Mucosa of descending colon (tissue), 3 donors: ENCODE measurements around the gene RPAP3. TPM values are rescaled to one million over a fixed set of nuclear protein-coding genes. Genes with fewer than 3 reads are reported as not detected.

Experiments used
- ATAC-seq: fragments of 200-7000 bp; cut with Tn5 transposase; one replicate; pipeline ENCODE4 v1.9.1; 2020; ENCODE audit warnings: mild to moderate bottlenecking, moderate library complexity
- DNase-seq, 3 donors: peaks; one replicate each; pipeline ENCODE4 v3.0.0-alpha.2; 2020
- H3K36me3 ChIP-seq: fragments of 200-600 bp; one replicate; pipeline ENCODE4 v1.8.0; 2021; ENCODE audit warnings: low read depth, mild to moderate bottlenecking
- H3K4me1 ChIP-seq: fragments of 200-600 bp; one replicate; pipeline ENCODE4 v1.8.0; 2021; ENCODE audit warnings: low read depth, mild to moderate bottlenecking
- H3K4me3 ChIP-seq: fragments of 200-600 bp; one replicate; pipeline ENCODE4 v1.8.0; 2021; ENCODE audit warnings: mild to moderate bottlenecking
- H3K9me3 ChIP-seq: fragments of 200-600 bp; one replicate; pipeline ENCODE4 v1.8.0; 2021; ENCODE audit warnings: mild to moderate bottlenecking
- intact Hi-C, 2 donors: fragments of 100-400 bp; cut with DNase I in 1 of 2; cut with micrococcal nuclease in 1 of 2; formaldehyde crosslinking; loops; one replicate each; pipeline versions ENCODE4 v1.11.0 to v1.11.1; 2022; cut with DNase I, micrococcal nuclease
- total RNA-seq, 3 donors: library from RNA; stranded (reverse); fragmentation: NEBNext Ultra II Directional in 2 of 3; extraction: Animal tissue kit (Norgen Biotek cat#: 25700) in 2 of 3; gene quantifications; one replicate each; pipeline versions ENCODE4 v1.2.1 to v1.2.4, GENCODE V29; 2021 to 2023
- TF ChIP-seq, protein P1 (sequence below): fragments of 200-600 bp; IDR thresholded peaks from one replicate; pipeline ENCODE4 v1.8.0; 2022; ENCODE audit warnings: antibody characterized with exemption, mild to moderate bottlenecking
- donor health status: DM: no; HTN: no; CAD: no; lungs with moderate emphysema.
- donor health status: DM: no; HTN: no; CAD: no.
- donor health status: DM: no; HTN: yes; CAD: no.

Gene RPAP3
- total RNA-seq, 3 donors from 2014 or later = 16.5 to 26.0 (median 20.0) TPM

DNA sequence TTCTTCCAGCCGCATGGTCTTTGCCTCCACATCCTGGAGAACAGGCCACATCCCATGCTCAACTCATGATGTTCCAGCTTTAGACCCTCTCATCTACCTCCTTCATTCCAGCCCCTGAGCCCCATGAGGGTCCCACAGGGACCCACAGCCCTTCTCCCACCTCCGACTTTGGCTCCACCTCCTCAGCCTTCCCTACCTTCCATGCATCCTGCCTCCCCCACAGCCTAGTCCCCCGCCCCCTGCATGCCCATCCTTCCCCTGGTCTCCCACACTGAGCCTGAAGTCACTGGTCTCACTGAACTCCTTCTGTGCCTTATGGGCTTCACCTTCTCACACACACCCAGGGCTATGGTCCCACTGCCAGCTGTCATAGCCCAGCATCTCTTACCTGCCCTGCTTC, 43.1 kb upstream of the RPAP3 start:
- ATAC-seq (no peak), DNase-seq (no peak)
- TF ChIP-seq, protein P1, sequence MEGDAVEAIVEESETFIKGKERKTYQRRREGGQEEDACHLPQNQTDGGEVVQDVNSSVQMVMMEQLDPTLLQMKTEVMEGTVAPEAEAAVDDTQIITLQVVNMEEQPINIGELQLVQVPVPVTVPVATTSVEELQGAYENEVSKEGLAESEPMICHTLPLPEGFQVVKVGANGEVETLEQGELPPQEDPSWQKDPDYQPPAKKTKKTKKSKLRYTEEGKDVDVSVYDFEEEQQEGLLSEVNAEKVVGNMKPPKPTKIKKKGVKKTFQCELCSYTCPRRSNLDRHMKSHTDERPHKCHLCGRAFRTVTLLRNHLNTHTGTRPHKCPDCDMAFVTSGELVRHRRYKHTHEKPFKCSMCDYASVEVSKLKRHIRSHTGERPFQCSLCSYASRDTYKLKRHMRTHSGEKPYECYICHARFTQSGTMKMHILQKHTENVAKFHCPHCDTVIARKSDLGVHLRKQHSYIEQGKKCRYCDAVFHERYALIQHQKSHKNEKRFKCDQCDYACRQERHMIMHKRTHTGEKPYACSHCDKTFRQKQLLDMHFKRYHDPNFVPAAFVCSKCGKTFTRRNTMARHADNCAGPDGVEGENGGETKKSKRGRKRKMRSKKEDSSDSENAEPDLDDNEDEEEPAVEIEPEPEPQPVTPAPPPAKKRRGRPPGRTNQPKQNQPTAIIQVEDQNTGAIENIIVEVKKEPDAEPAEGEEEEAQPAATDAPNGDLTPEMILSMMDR = no peak
- Histone ChIP-seq H3K9me3 (no peaks in the 10 kb centered on the region), H3K4me1 (peaks cover 14% of the 10 kb centered on the region), H3K4me3 (no peak overlapping the region), H3K36me3 (no peaks in the 10 kb centered on the region)
- intact Hi-C loops = loop anchor here in 1 of 2 donors (10.0 kb wide), 1 partner anchor 86 kb away; no protein-coding TSS in a partner anchor

DNA sequence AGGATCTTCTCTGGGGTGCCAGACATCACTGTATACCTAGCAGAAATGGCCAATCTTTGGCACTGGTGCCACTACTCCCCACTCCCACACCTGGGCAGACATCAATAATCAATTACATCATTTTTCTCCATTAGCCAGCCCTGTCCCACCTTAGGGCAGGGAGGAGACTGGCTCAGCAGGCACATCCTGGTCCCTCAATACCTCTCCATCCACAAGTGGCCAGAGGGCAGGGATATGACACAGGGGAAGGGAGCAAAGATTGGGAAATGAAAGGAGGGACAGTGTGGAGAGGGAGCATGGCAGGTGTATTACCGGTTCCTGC, 42.6 kb upstream of the RPAP3 start:
- Histone ChIP-seq H3K36me3 (no peaks in the 10 kb centered on the region), H3K4me1 (peaks cover 9% of the 10 kb centered on the region), H3K9me3 (no peaks in the 10 kb centered on the region), H3K4me3 (no peak overlapping the region)
- intact Hi-C loops = loop anchor here in 1 of 2 donors (10.0 kb wide), 1 partner anchor 86 kb away; no protein-coding TSS in a partner anchor
- ATAC-seq (no peak), DNase-seq (no peak)
- TF ChIP-seq, protein P1 = no peak

DNA sequence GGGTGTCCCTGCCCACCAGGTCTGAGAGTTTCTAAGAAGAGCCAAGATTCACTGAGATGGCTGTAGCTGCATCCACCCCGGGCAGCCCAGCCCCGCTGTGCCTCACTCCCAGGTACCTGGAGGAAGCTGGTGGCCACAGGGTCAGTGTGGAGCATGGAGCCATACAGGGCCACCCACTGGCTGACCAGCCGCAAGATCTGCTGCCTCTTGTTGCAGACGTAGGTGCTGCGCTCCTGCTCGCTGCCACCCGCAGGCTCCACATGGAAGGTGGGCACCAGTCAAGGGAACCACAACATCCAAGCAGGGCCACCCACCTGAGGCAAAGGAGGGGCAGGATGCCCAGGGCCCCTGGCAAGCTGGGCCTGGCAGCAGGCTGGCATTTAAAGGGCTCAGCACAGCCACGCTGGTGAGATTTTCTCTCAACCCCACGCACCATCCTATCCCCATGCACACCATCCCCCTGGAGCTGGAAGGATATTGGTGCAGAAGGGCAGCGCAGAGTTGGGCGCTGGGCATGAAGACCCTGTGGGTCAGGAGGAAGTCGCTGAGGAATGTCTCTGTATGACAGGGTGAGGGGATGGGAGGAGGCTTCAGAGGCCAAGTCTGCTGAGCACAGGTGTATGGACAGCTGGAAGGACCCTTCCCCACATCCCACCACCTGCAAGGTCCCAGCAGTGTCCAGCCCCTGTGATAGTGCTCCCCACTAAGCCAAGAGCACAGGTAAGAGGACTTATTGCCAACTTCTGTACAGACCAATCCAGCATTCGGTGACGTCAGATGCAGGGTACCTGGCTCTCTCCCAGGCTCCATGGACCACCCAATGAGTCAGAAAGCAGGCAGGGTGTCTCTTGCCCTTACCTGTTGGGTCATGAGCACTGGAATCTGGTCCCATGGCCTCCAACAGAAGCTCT, 42.0 kb upstream of the RPAP3 start:
- DNase-seq (no peak), ATAC-seq (no peak)
- Histone ChIP-seq H3K9me3 (no peaks in the 10 kb centered on the region), H3K4me3 (no peak overlapping the region), H3K4me1 (peaks cover 3% of the 10 kb centered on the region), H3K36me3 (no peaks in the 10 kb centered on the region)
- TF ChIP-seq, protein P1 = no peak
- intact Hi-C loops = loop anchor here in 1 of 2 donors (10.0 kb wide), 1 partner anchor 87 kb away; no protein-coding TSS in a partner anchor

DNA sequence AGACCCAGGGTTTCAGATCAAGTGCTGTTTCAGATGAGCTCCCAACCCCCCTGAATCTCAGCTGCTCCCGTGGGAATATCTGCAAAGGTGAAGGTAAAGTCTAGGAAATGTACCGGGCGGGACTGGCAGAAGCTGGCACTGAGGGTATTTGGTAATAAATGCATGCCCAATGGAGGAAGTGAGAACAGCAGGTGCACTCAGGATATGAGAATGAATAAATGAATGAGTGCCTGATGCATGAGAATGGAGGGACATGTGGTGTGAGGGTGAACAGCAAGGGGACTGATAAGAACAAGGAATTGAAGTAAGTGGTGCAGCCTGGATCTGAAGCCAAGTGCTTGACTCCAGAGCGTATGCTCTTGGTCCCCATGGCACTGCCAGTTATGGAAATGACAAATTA, 41.3 kb upstream of the RPAP3 start:
- peaks cover 2% of the 10 kb centered on the region for H3K4me1 ChIP-seq
- H3K9me3 ChIP-seq = no peaks in the 10 kb centered on the region
- no peak overlapping the region for H3K4me3 ChIP-seq
- TF ChIP-seq, protein P1 = no peak
- no peak for DNase-seq
- H3K36me3 ChIP-seq = no peaks in the 10 kb centered on the region
- intact Hi-C loops = loop anchor here in 1 of 2 donors (10.0 kb wide), 1 partner anchor 88 kb away; no protein-coding TSS in a partner anchor
- peak; percentile 21 for ATAC-seq

DNA sequence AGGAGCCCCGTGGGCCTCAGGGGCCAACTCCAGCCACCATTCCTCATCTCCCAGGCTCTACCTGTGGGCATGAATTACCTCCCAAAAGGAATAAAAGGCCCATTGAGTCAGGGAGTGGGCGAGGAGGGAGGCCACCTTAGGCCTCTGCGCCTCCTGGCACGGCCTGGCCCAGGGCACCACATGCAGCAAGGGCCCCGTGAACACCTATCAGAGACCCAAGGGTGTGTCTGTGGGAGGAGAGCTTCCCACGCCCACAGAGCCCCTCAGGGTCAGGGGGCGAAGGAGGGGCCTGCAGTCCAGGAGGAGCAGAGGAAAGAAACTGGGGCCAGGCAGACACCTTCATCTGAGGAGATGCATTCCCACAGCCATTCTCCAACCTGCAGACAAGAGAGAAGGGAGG, 40.7 kb upstream of the RPAP3 start:
- Histone ChIP-seq H3K4me1 (peaks cover 3% of the 10 kb centered on the region), H3K9me3 (no peaks in the 10 kb centered on the region), H3K4me3 (no peak overlapping the region), H3K36me3 (no peaks in the 10 kb centered on the region)
- no peak for DNase-seq
- ATAC-seq = no peak
- intact Hi-C loops = loop anchor here in 1 of 2 donors (10.0 kb wide), 1 partner anchor 88 kb away; no protein-coding TSS in a partner anchor
- TF ChIP-seq, protein P1 = no peak
